HCT116 (cell line): ENCODE results near the gene PDE10A.

Experiments
- ATF3 ChIP-seq: IDR thresholded peaks from 2 replicates; pipeline ENCODE4 v1.6.1; 2012
- CEBPB ChIP-seq: IDR thresholded peaks from 2 replicates; pipeline ENCODE4 v1.6.1; 2012; ENCODE audit warnings: low read depth
- CTCF ChIP-seq, 3 experiments: fragments of 200-600 bp in 1 of 3; sonication (generic) in 1 of 3; IDR thresholded peaks in 2 of 3; conservative IDR thresholded peaks in 1 of 3; 2 replicates each; pipeline ENCODE4 v1.5.1; 2012 to 2017; ENCODE audit warnings: low read depth in 2 of 3, low read length in 2 of 3, antibody characterized with exemption in 1 of 3, borderline replicate concordance in 1 of 3, control low read depth in 1 of 3, mild to moderate bottlenecking in 1 of 3, mixed read lengths in 1 of 3, mixed run types in 1 of 3, moderate library complexity in 1 of 3; ENCODE audit not compliant: insufficient read depth in 1 of 3
- EZH2 ChIP-seq: fragments of 200-600 bp; sonication (generic); IDR thresholded peaks from 2 replicates; pipeline ENCODE4 v1.6.1; 2017; ENCODE audit warnings: antibody characterized with exemption, mixed run types
- EZH2phosphoT487 ChIP-seq: fragments of 200-600 bp; IDR thresholded peaks from 2 replicates; pipeline ENCODE4 v1.6.1; 2018; ENCODE audit warnings: antibody characterized with exemption, borderline replicate concordance
- FOSL1 ChIP-seq: IDR thresholded peaks from 2 replicates; pipeline ENCODE4 v1.6.1; 2012; ENCODE audit warnings: low read depth
- JUND ChIP-seq: IDR thresholded peaks from 2 replicates; pipeline ENCODE4 v1.6.1; 2012
- MAX ChIP-seq: IDR thresholded peaks from 2 replicates; pipeline ENCODE4 v1.6.1; 2012
- POLR2A ChIP-seq: IDR thresholded peaks from 2 replicates; pipeline ENCODE4 v1.7.0; 2011; ENCODE audit warnings: borderline replicate concordance; ENCODE audit not compliant: insufficient read depth, insufficient read length; ENCODE audit errors: extremely low read depth
- RAD21 ChIP-seq: IDR thresholded peaks from 2 replicates; pipeline ENCODE4 v1.6.1; 2012; ENCODE audit warnings: low read depth, mild to moderate bottlenecking
- SIN3A ChIP-seq: IDR thresholded peaks from 2 replicates; pipeline ENCODE4 v1.6.1; 2012; ENCODE audit warnings: low read depth
- SP1 ChIP-seq: IDR thresholded peaks from 2 replicates; pipeline ENCODE4 v1.6.1; 2012; ENCODE audit warnings: low read depth
- TCF7L2 ChIP-seq: IDR thresholded peaks from 2 replicates; pipeline ENCODE4 v1.7.0; 2011; ENCODE audit warnings: borderline replicate concordance, inconsistent platforms; ENCODE audit not compliant: insufficient read depth, insufficient read length; ENCODE audit errors: extremely low read depth
- ZNF274 ChIP-seq: fragments of 200-500 bp; sonication (Bioruptor generic); IDR thresholded peaks from 2 replicates; pipeline ENCODE4 v1.6.1; 2014; ENCODE audit warnings: mild to moderate bottlenecking, low read depth, low read length, inconsistent platforms

- no peak for TF ChIP-seq RAD21
- no peak for TF ChIP-seq EZH2phosphoT487
- no peak for TF ChIP-seq JUND
- no peak for TF ChIP-seq CEBPB
- no peak for TF ChIP-seq CTCF (IDR thresholded peaks at IDR 0.05 in 2 of 3, conservative IDR thresholded peaks at IDR 0.05 in 1 of 3; ENCODE audit: borderline replicate concordance in 1 of 3, insufficient read depth in 1 of 3, low read depth in 2 of 3, low read length in 2 of 3)
- no peak for TF ChIP-seq POLR2A
- no peak for TF ChIP-seq SIN3A
- no peak for TF ChIP-seq MAX
- no peak for TF ChIP-seq SP1
- TF ChIP-seq ATF3 = no peak
- no peak for TF ChIP-seq TCF7L2
- no peak for TF ChIP-seq FOSL1
- TF ChIP-seq ZNF274 = no peak
- no peak for TF ChIP-seq EZH2
Measured at GRCh38 chr6:165663377-165663735, 315 bp upstream of the PDE10A start.
